Aorta (tissue), 5 donors: Measurements from ENCODE around the gene CCDC175. TPM values are rescaled to one million over a fixed set of nuclear protein-coding genes. Genes with fewer than 3 reads are reported as not detected.
A peak's percentile ranks its signal among the peaks of the same experiment; 100 is the strongest.

ENCODE experiments used
- ATAC-seq: fragments of 200-7000 bp; cut with Tn5 transposase; one replicate; pipeline ENCODE4 v1.9.1; 2022; ENCODE audit warnings: moderate library complexity; ENCODE audit not compliant: low FRiP score
- DNase-seq, 2 donors: peaks; one replicate each; pipeline ENCODE4 v3.0.0-alpha.2; 2020
- H3K27ac ChIP-seq, 2 donors: one replicate each; pipeline ENCODE4 v1.5.1; 2013; ENCODE audit warnings: low read length in 2 of 2, mild to moderate bottlenecking in 2 of 2, moderate library complexity in 2 of 2, control low read depth in 1 of 2, inconsistent platforms in 1 of 2, low read depth in 1 of 2
- H3K27me3 ChIP-seq, 2 donors: one replicate each; pipeline ENCODE4 v1.6.1; 2013; ENCODE audit warnings: control low read depth in 1 of 2, low read length in 1 of 2, mild to moderate bottlenecking in 1 of 2, moderate library complexity in 1 of 2; ENCODE audit not compliant: insufficient read depth in 2 of 2, control insufficient read depth in 1 of 2
- H3K36me3 ChIP-seq, 2 donors: one replicate each; pipeline ENCODE4 v1.6.1; 2013; ENCODE audit warnings: control low read depth in 1 of 2, low read length in 1 of 2, mild to moderate bottlenecking in 1 of 2; ENCODE audit not compliant: insufficient read depth in 2 of 2, control insufficient read depth in 1 of 2
- H3K4me1 ChIP-seq, 2 donors: one replicate each; pipeline ENCODE4 v1.6.1; 2013; ENCODE audit warnings: low read length in 2 of 2, control low read depth in 1 of 2, mild to moderate bottlenecking in 1 of 2, moderate library complexity in 1 of 2; ENCODE audit not compliant: insufficient read depth in 2 of 2, control insufficient read depth in 1 of 2
- H3K4me3 ChIP-seq, 2 donors: one replicate each; pipeline ENCODE4 v1.5.1; 2013; ENCODE audit warnings: low read length in 2 of 2, control low read depth in 1 of 2, mild to moderate bottlenecking in 1 of 2
- H3K9me3 ChIP-seq: one replicate; pipeline ENCODE4 v1.6.1; 2013; ENCODE audit warnings: mild to moderate bottlenecking, low read length; ENCODE audit not compliant: control insufficient read depth
- WGBS, 2 donors: extraction: QIAGEN DNeasy Blood & Tissue Kit; methylation state at CpG; one replicate each; pipeline ENCODE4 v1.1.7; 2013; 5-methylcytosine and 5-hydroxymethylcytosine counted together
- intact Hi-C, 2 donors: fragments of 100-400 bp; cut with DNase I; formaldehyde crosslinking; loops; one replicate each; pipeline versions ENCODE4 v1.14.2 to v1.15.0; 2022
- polyA plus RNA-seq, 2 donors: library from polyadenylated mRNA; stranded (reverse); fragments of 200-250 nt; gene quantifications; one replicate each; pipeline ENCODE4 v1.2.3, GENCODE V29; 2013
- total RNA-seq, 2 donors: library from RNA; stranded (reverse); fragmentation: NEBNext Ultra II Directional; extraction: Animal tissue kit (Norgen Biotek cat#: 25700); gene quantifications; one replicate each; pipeline ENCODE4 v1.2.1, GENCODE V29; 2021
- donor health status: healthy with polysubstance abuse.
- donor health status: Bipolar disorder and iron deficiency.
- donor health status: DM: no; HTN: no; CAD: no.
- donor health status: DM: no; HTN: no; CAD: no.
- donor health status: DM: yes; HTN: yes; CAD: no.

Gene CCDC175
- total and polyA plus RNA-seq, 4 donors: 0.71 to 1.1 TPM; not detected in 2

GRCh38 chr14:59463787-59464485 is 112.7 kb downstream of the CCDC175 start:
- peak in 1 of 2 donors; percentile 81 for DNase-seq
- Histone ChIP-seq H3K4me1 (peaks cover 0 to 2% of the 10 kb centered on the region in 2 donors), H3K9me3 (no peaks in the 10 kb centered on the region), H3K27ac (peak overlapping the region in 1 of 2 donors; percentile 49), H3K4me3 (peak overlapping the region; percentile 56 to 81), H3K36me3 (peaks cover 0 to 2% of the 10 kb centered on the region in 2 donors), H3K27me3 (no peaks in the 10 kb centered on the region)
- intact Hi-C loops: no loop called here
- ATAC-seq: peak; percentile 4
- 45 to 48% methylated on average over 54 to 60 of the region's 60 CpGs for WGBS, 2 donors

- Histone ChIP-seq H3K4me3 (no peak overlapping the region), H3K9me3 (no peaks in the 10 kb centered on the region), H3K27me3 (no peaks in the 10 kb centered on the region), H3K36me3 (peaks cover 0 to 2% of the 10 kb centered on the region in 2 donors), H3K27ac (no peak overlapping the region), H3K4me1 (peaks cover 0 to 2% of the 10 kb centered on the region in 2 donors)
- WGBS, 2 donors: 92 to 100% methylated on average over 1 of the region's 1 CpG
- DNase-seq: no peak
- intact Hi-C loops: no loop called here
- no peak for ATAC-seq
Measured at GRCh38 chr14:59461891-59462290, 114.7 kb downstream of the CCDC175 start.

- Histone ChIP-seq H3K36me3 (peaks cover 0 to 2% of the 10 kb centered on the region in 2 donors), H3K27me3 (no peaks in the 10 kb centered on the region), H3K27ac (no peak overlapping the region), H3K4me3 (no peak overlapping the region), H3K9me3 (no peaks in the 10 kb centered on the region), H3K4me1 (peaks cover 0 to 2% of the 10 kb centered on the region in 2 donors)
- no peak for DNase-seq
- no peak for ATAC-seq
- 95 to 98% methylated on average over 1 of the region's 1 CpG for WGBS, 2 donors
- intact Hi-C loops: no loop called here
Measured at GRCh38 chr14:59460378-59460777, 116.2 kb downstream of the CCDC175 start.

- H3K4me1 ChIP-seq: peaks cover 0 to 3% of the 10 kb centered on the region in 2 donors
- no peak overlapping the region for H3K27ac ChIP-seq
- H3K36me3 ChIP-seq: peaks cover 0 to 2% of the 10 kb centered on the region in 2 donors
- no peak for ATAC-seq
- DNase-seq: no peak
- WGBS, 2 donors: 98 to 100% methylated on average over 2 of the region's 2 CpGs
- no peak overlapping the region for H3K4me3 ChIP-seq
- no peaks in the 10 kb centered on the region for H3K27me3 ChIP-seq
- H3K9me3 ChIP-seq: no peaks in the 10 kb centered on the region
- intact Hi-C loops: no loop called here
Measured at GRCh38 chr14:59458486-59458885, 118.1 kb downstream of the CCDC175 start.

GRCh38 chr14:59455411-59455810 is 121.2 kb downstream of the CCDC175 start:
- Histone ChIP-seq H3K27ac (peak overlapping the region; percentile 37 to 40), H3K4me3 (no peak overlapping the region), H3K36me3 (peaks cover 0 to 2% of the 10 kb centered on the region in 2 donors), H3K9me3 (no peaks in the 10 kb centered on the region), H3K4me1 (peaks cover 0 to 3% of the 10 kb centered on the region in 2 donors), H3K27me3 (no peaks in the 10 kb centered on the region)
- intact Hi-C loops: no loop called here
- DNase-seq (no peak), ATAC-seq (peak; percentile 55)
- WGBS, 2 donors: 91 to 95% methylated on average over 1 of the region's 1 CpG

Other genes with a start within 250 kb of the CCDC175 start
- 1 to 10 TPM; 7.4 to 9.0 TPM for gene GPR135, start 111.4 kb downstream of the CCDC175 start, total RNA-seq
- 1 to 10 TPM in 1 of 2 donors, under 1 TPM in 1; 0.50 to 3.8 TPM for gene GPR135, start 111.4 kb downstream of the CCDC175 start, polyA plus RNA-seq
- 10 to 100 TPM; 31.4 to 53.1 TPM for gene L3HYPDH, start 92.4 kb downstream of the CCDC175 start, total RNA-seq
- gene L3HYPDH, start 92.4 kb downstream of the CCDC175 start, polyA plus RNA-seq: 10 to 100 TPM; 20.4 to 34.4 TPM
- gene JKAMP, start 92.3 kb downstream of the CCDC175 start, total RNA-seq: 10 to 100 TPM; 29.2 to 31.9 TPM
- 10 to 100 TPM; 19.2 to 54.4 TPM for gene JKAMP, start 92.3 kb downstream of the CCDC175 start, polyA plus RNA-seq